A172 (cell line): ENCODE results near the gene CHTOP. TPM values are rescaled to one million over a fixed set of nuclear protein-coding genes. Genes with fewer than 3 reads are reported as not detected.
A peak's percentile ranks its signal among the peaks of the same experiment; 100 is the strongest.
"Not testable (repeated sequence)": the region's sequence is repeated elsewhere in the genome, so short reads cannot be mapped to it uniquely, and the experiment has no call there.

ENCODE experiments used
- DNase-seq: peaks from one replicate; pipeline ENCODE4 v3.0.0-alpha.2; 2015; ENCODE audit warnings: low spot score
- total RNA-seq: library from RNA; depleted of rRNA; stranded (reverse); fragments of >200 nt; shearing (Covaris generic); gene quantifications from 2 replicates; pipeline ENCODE4 v1.2.3, GENCODE V29; 2014

CHTOP gene
- total RNA-seq, 1 experiment from 2014 or later = 49.0 TPM

DNA sequence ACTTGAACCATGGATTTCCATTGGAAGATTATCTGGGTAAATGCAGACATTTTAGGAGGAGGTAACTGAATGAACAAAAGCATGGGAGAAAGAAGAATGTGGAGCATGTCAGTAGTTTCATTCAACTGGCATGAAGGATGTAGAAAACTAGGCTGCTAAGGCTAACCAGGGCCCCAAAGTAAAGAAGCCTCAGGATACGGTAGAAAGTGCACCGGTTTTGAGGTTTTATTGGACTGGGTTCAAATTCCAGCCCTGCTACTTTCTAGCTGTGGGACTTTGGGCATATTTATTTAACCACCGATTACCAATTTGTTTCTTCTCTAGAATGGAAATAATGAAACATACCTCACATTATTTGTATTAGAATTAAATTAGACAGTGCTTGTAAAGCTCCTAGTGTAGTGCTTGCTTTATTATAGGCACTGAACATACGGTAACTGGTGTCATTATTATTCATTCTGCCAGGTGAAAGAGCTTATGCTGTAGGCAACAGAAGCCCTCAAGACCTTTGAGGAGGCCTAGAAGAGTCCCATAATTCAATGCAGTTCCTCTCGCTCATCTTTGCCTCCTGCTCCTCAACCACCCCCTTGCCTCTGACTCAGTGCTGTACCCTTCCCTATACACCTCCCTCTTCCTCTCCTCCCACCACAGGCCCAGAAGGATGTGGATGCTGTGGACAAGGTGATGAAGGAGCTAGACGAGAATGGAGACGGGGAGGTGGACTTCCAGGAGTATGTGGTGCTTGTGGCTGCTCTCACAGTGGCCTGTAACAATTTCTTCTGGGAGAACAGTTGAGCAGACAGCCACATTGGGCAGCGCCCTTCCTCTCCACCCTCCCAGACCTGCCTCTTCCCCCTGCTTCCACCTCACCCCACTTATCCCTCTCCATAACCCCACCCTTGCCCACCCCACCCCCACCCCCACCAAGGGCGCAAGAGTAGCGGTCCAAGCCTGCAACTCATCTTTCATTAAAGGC lies 2.5 kb upstream of the CHTOP start:
- DNase-seq = no peak

DNA sequence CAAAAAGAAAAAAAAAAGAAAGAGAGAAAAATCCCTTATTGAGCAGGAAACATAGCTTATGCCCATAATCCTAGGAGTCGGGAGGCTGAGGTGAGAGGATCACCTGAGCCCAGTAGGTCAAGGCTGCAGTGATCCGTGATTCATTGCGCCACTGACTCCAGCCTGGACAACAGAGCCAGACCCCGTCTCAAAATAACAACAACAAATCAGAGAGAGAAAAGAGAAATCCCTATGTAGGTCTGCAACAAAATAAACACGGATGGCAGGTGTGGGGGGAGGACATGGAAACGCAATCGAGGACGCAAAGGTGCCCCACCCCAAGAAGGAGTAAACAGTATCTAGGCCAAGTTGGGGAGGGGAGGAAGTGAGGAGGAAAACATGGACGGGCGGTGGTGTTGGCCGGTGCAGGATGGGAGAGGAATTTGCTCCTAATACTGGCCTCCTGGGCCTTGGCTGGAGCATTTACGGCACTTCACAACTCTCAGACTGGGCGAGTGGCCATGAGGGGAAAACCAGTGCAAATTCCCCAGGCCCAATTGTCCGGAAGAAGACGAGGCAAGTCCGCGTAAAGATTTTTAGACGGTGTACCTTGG lies 609 bp upstream of the CHTOP start:
- no peak for DNase-seq

DNA sequence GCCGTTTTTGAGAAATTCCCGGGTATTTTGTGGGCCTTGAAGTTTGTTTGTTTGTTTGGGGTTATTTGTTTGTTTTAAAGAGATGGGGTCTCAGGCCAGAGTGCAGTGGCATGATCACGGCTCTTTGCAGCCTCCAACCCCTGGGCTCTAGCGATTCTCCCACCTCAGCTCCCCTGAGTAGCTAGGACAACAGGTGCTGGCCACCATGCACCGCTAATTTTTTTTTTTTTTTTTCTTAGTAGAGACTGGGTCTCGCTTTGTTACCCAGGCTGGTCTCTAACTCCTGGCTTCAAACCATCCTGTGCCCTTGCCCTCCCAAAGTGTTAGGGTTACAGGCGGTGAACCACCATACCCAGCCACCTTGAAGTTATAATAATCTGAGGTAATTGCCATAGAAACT lies 2.0 kb downstream of the CHTOP start:
- DNase-seq = no peak

DNA sequence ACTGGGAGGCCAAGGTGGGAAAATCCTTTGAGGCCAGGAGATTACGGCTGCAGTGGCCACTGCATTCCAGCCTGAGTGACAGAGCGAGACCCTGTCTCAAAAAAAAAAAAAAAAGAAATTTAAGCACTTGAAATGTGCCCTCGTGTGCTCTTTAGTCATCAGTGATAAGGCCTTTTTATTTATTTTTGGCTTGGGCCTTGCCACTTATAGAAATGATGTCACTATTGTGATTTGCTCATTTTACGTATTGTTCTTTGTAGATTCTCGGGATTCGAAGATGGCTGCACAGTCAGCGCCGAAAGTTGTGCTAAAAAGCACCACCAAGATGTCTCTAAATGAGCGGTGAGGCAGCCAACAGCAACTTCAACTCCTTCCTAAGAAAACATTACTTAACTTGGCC lies 2.4 kb downstream of the CHTOP start:
- no peak for DNase-seq

DNA sequence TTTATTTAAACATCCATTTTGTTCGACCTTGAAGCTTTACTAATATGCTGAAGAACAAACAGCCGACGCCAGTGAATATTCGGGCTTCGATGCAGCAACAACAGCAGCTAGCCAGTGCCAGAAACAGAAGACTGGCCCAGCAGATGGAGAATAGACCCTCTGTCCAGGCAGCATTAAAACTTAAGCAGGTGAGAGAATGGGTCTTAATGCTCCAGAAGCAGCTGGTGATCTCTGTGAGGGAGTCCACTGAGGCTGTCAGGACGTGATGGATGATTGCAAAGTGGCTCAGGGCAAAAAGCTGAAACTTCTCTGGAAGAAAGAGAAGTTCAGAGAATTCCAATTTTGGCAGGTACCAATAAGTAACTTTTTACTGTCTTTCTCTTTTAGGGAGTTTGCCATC lies 4.4 kb downstream of the CHTOP start:
- no peak for DNase-seq

DNA sequence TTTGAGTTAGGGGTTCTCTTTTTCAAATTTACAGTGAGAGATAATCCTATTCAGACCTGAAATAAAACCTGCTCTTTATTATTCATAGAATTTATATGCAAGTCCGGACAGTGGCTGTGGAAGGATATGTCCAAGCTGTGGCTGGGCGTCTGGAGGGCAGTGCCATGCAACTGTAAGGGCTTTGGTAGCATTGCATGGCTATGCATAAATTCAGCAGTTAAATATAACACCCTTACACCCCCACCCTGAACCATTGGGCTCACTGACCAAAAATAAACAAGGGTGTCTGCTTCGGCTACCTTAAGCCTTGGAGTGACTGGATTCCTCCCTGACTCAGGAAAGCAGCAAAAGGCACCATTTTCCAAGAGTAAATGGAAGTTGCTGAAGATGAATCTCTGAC lies 5.4 kb downstream of the CHTOP start:
- no peak for DNase-seq

DNA sequence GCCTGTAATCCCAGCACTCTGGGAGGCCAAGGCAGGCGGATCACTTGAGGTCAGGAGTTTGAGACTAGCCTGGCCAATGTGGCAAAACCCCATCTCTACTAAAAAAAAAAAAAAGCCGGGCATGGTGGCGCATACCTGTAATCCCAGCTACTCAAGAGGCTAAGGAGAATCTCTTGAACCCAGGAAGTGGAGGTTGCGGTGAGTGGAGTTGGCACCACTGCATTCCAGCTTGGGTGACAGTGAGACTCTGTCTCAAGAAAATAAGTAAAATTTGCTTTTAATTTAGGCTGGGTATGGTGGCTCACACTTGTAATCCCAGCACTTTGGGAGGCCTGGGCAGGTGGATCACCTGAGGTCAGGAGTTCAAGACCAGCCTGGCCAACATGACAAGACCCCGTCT lies 6.3 kb downstream of the CHTOP start:
- not testable (repeated sequence) for DNase-seq

DNA sequence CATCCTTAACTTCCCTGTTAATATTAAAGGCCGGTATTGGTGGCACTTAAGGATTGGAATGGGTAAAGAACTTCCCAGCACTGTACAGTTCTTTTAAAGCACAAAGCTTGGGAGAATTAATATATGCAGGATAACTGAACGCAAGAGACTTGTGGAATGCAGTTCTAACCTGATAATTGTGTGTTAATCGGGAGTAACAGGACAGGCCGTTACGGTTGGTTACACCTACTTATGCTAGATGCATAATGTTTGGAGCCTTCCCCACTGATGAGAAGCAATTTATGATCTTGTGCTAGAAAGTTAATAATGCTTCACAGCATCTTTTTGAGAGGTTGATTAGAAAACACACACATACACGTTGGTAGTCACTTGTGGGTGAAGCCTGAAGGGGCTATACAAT lies 7.0 kb downstream of the CHTOP start:
- DNase-seq = no peak

DNA sequence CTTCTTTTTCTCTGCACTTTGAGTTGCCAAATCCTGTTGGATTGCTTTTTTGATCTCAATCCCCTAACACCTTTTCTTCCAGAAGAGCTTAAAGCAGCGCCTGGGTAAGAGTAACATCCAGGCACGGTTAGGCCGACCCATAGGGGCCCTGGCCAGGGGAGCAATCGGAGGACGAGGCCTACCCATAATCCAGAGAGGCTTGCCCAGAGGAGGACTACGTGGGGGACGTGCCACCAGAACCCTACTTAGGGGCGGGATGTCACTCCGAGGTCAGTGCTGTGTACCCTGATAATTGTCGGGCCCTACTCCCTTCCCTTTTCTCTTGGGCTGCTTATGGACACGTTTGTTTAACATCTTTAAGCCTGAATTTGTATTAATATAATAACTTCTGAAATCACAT lies 8.3 kb downstream of the CHTOP start:
- DNase-seq = no peak

DNA sequence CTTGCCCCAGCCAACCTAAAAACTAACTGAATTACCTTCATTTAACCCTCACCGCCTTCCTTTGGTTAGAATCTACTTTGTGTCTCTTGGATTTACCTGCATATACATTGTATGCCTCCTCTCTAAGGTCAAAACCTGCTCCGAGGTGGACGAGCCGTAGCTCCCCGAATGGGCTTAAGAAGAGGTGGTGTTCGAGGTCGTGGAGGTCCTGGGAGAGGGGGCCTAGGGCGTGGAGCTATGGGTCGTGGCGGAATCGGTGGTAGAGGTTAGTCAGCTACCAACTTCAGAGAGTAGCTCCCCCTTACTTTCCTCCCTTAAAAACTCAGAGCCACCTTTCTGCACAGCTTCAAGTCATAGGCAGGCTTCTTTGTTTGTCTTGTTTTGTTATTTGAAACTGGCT lies 9.2 kb downstream of the CHTOP start:
- DNase-seq = no peak

DNA sequence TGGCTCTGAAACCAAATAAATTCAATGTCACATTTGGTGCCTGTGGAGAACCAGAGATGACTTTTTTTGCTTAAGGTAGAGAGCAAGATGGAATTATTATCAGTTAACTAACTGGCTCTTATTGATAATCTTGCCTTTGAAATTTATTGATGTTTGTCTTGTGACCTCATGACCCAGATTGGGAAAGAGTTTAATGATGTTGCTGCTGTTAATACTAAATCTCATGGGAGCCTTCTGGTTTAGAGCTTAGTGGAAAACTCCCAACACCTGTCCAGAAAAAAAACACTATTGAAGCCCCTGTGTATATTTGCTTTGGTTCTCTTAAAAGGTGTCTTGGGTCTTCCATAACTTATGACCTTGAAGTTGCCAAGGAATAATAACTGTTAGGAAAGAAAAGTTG lies 9.9 kb downstream of the CHTOP start:
- DNase-seq = no peak

DNA sequence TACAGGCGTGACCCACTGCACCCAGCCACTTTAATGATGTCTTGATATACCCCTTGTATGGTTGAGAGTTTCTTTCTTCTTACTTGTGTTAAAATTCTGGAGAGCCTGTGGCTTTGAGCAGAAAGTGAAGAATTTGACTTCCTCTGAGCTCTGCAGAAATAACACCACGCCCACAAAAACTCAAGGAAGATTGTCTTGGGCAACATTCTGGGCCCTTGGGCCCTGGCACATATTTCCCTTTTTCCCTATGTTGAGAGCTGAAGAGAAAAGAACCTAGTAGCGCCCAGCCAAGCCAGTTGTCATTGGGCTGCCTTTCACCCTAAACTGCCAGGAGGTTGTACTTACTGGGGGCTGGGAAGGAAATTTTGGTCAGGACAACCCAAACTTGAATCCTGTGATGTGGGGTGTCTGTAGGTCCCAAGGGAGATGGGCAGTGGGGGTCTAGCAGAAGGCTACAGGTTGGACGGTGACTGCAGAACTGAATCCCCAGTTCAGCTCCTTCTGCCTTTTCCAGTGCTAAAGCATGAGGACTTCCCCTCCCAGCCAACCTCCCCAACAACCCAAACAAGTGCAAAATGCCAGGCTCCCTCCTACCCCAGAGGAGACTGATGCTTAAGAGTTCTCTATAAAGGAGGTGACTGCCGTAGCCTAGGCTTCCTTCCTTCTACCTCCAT lies 12.9 kb downstream of the CHTOP start:
- DNase-seq = no peak

DNA sequence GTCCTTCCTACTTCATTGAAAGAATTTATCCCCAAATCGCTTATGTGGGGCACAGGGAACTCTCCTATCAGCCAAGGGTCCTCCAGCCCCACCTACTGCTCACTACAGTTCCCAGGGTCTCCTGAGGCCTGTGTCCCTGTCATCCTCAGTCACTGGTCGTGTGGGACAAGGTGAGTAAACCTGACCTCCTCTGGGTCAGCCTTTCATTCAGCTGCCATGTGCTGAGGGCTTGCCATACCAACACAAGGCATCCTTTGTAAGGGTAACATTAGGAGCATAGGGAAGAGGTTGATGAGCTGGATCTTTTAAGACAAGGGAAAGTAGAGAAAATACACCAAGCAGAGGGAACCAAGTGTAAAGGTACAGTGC lies 13.5 kb downstream of the CHTOP start:
- no peak for DNase-seq

DNA sequence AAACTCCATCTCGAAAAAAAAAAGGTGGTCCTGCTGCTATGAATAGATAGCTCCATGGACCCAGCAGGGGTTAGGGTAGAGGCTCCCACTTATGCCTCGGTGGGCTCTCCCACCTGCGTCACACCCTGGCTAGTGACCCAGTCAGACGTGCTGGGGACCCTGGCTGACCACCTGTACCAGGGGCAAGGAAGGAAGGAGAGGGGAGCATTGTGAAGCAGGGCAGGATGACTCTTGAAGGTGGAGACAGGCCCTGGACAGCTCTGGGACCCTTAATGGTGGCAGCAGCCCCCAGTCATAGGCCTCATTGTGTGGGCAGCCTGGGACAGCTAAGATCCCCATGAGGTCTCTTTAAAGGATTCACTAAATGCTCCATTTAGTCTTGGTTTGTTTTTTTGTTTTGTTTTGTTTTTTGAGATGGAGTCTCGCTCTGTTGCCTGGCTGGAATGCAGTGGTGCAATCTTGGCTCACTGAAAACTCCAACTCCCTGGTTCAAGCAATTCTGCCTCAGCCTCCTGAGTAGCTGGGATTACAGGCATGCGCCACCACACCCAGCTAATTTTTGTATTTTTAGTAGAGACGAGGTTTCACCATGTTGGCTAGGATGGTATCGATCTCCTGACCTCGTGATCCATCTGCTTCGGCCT lies 14.3 kb downstream of the CHTOP start:
- no peak for DNase-seq

DNA sequence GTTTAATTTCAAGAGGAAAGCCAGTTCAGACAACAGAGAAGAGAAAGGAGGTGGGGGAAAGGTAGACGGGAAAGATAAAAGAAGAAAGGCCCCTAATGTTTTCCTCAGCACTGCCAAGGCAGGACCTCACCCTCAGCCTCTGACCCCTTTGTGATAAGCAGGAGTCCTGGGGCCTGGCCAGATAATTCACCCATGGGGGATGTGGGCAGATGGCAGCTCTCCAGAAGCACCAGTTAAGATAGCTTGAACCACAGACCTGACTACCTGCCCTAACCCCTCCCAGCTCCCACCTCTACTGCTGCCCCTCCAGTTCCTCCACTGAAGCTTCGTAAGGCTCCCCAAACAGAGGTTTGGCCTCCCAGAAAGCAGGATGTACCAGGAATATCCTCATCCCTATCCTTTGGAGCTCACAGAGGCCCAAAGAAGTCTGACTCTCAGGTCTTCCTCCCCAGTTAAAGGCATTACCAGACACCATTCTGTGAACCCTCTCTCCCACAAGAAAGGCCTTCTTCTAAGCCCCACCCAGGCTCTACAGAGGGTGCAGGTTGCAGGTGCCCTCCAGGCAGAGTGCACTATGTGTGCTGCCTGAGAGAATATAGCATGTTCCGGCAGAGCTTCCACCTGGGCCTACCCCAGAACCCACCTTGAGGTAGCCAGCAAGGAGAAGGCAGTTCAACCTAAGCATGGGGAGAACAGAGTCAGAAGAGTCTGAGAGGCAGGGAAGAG lies 15.4 kb downstream of the CHTOP start:
- no peak for DNase-seq

DNA sequence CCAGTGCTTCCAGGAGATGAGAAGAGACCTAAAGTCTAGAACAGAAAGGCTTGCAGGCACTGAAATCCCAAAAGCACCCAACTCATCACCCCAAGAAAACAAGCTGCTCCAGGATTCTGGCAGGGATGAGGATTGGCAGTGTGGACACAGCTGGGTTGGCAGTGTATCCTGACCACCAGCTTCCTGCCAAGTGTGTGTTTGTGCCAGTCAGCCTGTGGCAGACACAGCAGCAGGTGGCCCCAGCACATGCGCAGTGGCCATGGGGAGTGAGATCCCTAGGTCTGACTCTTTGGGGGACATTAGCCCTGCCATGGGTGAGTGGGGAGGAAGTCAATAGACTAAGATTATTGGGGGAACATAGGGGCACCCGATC lies 16.0 kb downstream of the CHTOP start:
- peak; percentile 64 for DNase-seq

DNA sequence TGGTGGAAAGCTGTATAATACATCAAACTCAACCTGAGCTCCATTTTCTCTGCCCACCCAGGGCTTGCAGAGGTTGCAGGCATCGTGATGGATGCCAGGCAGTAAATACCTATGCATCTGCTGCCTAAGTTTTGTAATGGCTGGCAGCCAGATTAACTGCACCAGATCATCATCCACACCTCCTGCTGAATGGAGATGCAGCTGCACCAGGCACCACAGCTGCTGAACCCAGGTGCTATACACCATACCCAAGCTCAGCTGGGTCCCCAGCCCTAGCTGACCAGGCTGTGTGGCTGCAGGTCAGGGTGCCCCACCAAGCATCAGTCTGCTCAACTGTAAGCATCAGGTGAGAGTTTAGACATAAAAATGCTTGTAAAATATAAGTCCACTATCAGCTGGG lies 17.9 kb downstream of the CHTOP start:
- no peak for DNase-seq

DNA sequence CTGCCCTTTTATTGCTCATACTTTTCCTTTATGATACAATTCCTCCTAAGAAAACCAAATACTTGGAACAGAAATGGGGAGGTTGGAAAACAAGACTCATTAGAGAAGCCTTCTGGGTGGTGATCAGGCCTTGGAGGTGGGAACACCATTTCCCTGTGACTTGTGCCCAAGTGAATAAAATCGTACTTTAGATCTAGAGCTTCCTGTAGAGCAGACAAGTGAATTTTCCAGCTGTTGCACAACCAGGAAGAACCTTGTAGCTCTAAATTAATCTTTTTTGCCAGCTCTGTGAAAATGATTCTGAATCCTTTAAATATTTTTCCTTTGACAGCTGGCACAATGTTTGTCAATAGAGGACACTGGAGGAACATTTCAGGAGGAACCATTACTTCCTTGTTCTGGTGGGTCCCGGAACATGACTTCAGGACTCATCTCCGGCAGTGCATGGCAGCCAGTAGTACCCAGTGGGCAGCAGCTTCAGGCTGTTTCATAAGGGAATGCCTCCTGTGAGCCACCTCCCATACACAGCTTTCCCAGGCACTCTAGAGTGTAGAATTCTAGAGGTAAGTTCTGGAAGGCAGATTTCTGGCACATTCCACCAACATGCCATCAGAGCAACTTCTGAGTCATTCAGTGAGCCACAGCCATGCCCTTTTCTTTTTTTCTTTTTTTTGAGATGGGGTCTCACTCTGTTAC lies 19.1 kb downstream of the CHTOP start:
- peak; percentile 46 for DNase-seq

DNA sequence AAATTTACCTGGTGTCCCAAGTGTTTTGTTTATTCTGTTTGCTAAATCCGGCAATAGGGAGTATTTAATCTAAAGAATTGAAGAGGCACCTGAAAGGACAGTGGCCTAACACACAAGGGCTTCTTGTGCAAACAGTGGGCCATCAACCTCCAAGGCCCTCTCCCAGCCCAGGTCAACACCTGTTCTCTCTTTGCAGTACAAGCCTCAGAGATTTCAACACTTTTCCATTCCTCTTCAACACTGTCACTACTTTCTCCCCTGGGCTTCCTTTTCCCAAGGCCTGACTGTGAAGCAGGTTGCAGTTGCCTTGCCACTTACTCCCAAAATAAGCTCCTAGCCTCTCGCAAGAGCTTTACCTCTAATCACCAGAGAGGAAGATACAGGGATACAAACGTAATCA lies 21.5 kb downstream of the CHTOP start:
- DNase-seq = no peak

DNA sequence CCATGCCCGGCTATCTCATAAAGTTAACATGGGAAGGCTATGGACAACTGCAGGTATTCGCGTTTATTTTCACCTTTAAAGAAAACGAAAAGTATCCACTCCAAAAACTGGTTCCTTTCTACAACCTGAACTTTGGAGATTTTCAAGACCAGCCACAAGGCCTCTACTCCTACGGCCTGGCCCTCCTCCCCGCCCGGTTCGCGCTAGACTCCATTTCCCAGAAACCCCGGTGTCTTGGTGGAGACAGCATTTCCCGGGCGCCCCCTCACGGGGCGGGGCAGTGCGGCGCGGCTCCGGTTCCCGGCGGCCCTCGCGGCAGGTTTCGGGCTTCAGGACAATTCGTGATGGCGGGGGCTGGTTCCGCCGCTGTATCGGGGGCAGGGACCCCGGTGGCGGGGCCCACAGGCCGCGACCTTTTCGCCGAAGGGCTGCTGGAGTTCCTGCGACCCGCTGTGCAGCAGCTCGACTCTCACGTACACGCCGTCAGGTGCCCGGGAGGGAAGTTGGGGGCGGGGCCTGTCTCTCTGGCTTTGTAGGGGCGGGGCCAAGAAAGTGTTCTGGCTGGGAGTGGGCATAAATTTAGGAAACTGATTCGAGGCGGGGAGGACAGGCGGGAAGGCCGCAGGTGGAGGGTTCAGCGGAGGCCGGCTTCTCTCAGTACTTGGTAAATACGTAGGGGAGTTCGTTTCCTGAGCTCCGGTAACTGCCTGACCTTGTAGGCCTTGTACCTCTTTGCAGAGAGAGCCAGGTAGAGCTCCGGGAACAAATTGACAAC lies 24.7 kb downstream of the CHTOP start, which contains the start of gene SNAPIN:
Gene SNAPIN, plus strand, starts transcription at position 304 of the 775 bp plus-strand sequence. Its CDS starts 41 bp downstream, at position 345.
- DNase-seq = peak; percentile 86
